T-helper 2 cell treated with Interferon-gamma antibody and Interleukin-4, amounts not matched to agents 100 ng/mL and 5 ng/mL, for 36 hours (primary cell): ENCODE results near the gene COL24A1. TPM values are rescaled to one million over a fixed set of nuclear protein-coding genes. Genes with fewer than 3 reads are reported as not detected.
"Not testable (repeated sequence)": the region's sequence is repeated elsewhere in the genome, so short reads cannot be mapped to it uniquely, and the experiment has no call there.

Experiments used
- intact Hi-C: fragments of 100-400 bp; cut with micrococcal nuclease; formaldehyde crosslinking; loops from one replicate; pipeline ENCODE4 v1.15.1; 2023
- total RNA-seq: library from RNA; stranded (reverse); gene quantifications from 2 replicates; pipeline ENCODE4 v1.2.3, GENCODE V29; 2022

COL24A1 gene
- total RNA-seq, 1 donor from 2014 or later = not detected

DNA sequence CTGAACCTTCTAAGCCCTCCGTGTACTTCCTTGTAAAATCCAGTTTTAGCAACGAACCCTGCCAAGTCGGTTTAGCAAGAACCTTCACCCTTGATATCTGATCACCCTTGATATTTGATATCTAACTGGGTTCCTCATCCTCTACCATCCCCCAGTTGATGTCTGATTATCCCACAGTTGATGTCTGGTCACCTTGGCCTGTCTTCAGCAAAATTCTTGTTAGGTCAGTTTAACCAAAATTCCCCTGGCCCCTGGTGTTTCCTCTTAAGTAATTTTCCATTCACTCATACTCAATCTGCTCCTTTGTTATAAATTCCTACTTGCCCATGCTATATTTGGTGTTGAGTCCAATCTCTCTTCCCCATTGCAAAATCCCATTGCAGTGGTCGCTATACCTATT, 333.9 kb downstream of the COL24A1 start:
- intact Hi-C loops = no loop called here

GRCh38 chr1:85818371-85818770, 338.2 kb downstream of the COL24A1 start:
- intact Hi-C loops = no loop called here

DNA sequence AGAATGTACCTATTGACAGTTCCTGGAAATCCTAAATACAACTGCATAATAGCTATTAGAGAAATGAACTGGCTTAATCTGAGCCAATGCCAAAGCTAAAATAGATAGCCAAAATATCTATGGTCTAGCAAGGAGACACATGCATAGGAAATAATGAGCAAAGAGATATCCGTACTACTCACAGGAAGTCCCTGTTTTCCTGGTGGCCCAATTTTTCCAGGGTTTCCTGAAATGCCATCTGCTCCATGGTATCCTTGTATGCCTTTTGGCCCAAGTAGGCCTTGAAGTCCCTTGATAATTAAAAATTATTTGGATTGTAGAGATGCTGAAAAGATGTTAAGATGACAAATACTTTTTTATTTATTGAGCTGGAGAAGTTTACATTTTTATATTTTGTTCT, 340.0 kb downstream of the COL24A1 start:
- intact Hi-C loops = no loop called here

- intact Hi-C loops = no loop called here
Observed at GRCh38 chr1:85815906-85816305, 340.7 kb downstream of the COL24A1 start.

- intact Hi-C loops = no loop called here
Observed at GRCh38 chr1:85806236-85806965, 350.2 kb downstream of the COL24A1 start.

- intact Hi-C loops = no loop called here
Observed at GRCh38 chr1:85801520-85801919, 355.1 kb downstream of the COL24A1 start.

GRCh38 chr1:85799737-85800136, 356.8 kb downstream of the COL24A1 start:
- intact Hi-C loops = no loop called here

GRCh38 chr1:85798419-85798818, 358.2 kb downstream of the COL24A1 start:
- intact Hi-C loops = no loop called here

DNA sequence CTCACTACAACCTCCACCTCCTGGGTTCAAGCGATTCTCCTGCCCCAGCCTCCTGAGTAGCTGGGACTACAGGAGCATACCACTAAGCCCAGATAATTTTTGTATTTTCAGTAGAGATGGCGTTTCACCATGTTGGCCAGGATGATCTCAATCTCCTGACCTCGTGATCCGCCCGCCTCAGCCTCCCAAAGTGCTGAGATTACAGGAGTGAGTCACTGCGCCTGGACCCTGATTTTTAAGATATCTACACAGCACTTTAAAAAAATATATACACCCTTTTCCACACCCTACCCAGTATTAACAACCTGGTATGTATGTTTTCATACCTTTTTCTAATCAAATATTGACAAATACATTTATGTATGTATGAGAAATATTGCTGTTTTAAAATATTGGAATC, 379.6 kb downstream of the COL24A1 start:
- intact Hi-C loops = not testable (repeated sequence)

DNA sequence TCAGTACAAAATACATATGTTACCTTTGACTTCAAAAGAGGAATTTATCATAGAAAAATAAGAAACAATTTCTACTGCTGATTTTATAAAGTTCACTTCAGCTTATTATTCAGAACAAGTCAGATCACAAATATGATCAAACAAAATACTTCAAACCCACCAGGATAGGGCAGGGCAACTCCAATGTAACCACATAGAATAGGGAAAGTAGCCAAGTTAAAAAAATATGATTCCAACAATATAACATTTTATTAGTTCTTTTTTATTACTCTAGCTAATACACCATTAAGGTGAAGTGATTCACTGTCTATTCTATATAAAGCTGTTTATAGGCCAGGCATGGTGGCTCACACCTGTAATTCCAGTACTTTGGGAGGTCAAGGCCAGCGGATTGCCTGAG, 393.8 kb downstream of the COL24A1 start:
- intact Hi-C loops = no loop called here

GRCh38 chr1:85756864-85757263, 399.7 kb downstream of the COL24A1 start:
- intact Hi-C loops = no loop called here

- intact Hi-C loops = no loop called here
Observed at GRCh38 chr1:85748120-85748519, 408.5 kb downstream of the COL24A1 start.

- intact Hi-C loops = no loop called here
Observed at GRCh38 chr1:85746777-85747176, 409.8 kb downstream of the COL24A1 start.

DNA sequence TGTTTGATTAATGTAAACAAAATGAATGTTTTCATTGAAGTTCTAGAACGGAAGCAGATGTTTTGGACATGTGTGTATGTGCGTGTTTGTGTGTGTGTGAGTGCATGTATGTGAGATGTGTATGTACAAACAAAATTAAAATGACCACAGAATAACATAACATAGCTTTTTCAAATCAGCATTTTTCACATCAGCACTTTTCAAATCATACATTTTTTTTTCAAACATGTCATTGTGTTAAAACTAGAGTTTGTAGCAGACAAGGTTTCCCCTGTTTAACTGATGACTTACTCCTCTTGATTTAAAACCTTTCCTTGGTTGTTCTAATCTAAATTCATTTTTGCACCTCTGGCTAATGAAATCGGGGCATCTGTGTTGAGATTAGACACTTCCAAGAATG, 412.8 kb downstream of the COL24A1 start:
- intact Hi-C loops = no loop called here

- intact Hi-C loops = no loop called here
Observed at GRCh38 chr1:85734931-85735330, 421.6 kb downstream of the COL24A1 start.

DNA sequence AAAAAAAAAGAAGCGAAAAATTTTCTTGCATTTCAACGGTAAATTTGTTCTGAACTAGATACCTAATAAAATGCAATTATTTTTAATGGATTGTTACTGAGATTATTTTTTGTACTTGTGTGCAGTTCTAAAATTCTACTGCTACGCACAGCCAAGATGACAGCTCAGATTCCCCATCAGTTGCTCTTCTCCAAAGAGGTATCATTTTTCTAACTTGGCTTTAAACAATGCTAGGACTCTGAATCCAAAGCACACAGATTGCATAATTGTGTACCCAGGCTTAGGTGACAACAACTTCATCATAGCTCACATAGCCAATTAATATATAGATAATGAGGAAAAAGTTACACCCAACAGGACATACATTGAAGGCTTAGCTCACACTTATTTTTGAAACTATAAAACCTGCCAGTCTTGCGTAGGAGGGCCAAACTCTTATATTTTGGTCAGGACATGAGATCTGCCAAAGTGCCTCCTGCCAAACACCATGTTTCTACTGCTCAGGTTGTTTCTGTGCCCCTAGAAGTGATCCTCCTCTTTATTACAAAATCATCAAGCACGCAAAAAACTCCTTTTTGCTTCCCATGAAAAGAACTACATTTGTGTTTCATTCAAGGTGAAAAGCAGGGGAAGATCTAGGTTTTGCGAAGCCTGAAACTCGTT, 437.8 kb downstream of the COL24A1 start:
- intact Hi-C loops = no loop called here

- intact Hi-C loops = not testable (repeated sequence)
Observed at GRCh38 chr1:85714418-85715114, 442.0 kb downstream of the COL24A1 start.

DNA sequence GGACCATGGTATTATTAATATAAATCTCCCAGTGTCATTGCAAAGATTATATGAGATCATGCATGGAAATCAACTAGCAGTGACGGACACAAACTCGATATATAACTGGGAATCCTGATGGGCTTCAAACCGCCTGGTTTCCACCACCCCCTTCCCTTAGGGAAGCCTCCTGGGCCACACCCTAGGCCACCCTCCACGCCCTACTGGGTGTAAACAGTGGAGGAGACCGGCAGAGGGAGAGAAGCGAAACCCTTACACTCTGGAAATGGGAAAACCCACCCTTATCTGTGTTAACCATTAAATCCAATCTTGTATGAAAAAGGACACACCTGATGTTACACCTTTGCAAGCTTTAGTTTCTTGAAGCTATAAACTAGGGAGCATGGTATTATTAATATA, 447.7 kb downstream of the COL24A1 start:
- intact Hi-C loops = loop anchor here (1.0 to 10.0 kb wide), 7 partner anchors 87 to 1134 kb away; partner anchors contain the start of genes BCL10, CTBS, ODF2L and SSX2IP

DNA sequence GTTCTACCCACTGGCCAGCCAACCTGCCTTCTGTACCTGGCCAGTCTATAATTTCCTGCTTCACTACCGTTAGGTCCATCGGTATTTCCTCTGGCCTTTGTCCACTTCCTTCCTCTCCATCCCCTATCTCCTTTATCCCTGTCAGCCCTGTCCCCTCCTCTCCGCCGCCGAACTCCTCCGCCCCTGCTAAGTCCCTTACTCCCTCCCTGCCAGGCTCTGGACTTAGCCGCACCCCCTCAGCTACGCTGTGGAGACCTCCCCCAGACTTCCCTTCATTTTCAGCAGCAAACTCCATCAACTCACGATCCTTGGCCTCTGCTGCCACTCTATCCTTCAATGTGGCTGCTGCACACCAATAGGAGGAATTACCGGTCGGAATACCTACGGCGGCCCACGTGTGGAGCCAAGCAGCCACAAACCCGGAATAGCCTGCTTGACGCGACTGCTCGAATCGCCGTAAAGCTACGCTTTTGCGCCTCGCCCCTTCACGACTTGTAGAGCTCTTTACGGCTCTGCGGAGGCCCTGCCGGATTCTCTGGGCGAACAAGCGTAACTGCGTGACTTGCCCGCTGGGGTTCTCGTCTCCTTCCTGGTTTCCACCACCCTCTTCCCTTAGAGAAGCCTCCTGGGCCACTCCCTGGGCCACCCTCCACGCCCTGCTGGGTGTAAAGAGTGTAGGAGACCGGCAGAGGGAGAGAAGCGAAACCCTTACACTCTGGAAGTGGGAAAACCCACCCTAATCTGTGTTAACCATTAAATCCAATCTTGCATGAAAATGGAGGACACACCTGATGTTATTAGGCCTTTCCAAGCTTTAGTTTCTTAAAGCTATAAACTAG, 448.4 kb downstream of the COL24A1 start, which contains the start of gene ZNHIT6:
TSS of gene ZNHIT6 (minus strand) at position 444 of the 839 bp plus-strand sequence. CDS start at position 295, 149 bp downstream.
- intact Hi-C loops = loop anchor here (1.0 to 10.0 kb wide), 7 partner anchors 86 to 1133 kb away; partner anchors contain the start of genes BCL10, CTBS, ODF2L and SSX2IP

DNA sequence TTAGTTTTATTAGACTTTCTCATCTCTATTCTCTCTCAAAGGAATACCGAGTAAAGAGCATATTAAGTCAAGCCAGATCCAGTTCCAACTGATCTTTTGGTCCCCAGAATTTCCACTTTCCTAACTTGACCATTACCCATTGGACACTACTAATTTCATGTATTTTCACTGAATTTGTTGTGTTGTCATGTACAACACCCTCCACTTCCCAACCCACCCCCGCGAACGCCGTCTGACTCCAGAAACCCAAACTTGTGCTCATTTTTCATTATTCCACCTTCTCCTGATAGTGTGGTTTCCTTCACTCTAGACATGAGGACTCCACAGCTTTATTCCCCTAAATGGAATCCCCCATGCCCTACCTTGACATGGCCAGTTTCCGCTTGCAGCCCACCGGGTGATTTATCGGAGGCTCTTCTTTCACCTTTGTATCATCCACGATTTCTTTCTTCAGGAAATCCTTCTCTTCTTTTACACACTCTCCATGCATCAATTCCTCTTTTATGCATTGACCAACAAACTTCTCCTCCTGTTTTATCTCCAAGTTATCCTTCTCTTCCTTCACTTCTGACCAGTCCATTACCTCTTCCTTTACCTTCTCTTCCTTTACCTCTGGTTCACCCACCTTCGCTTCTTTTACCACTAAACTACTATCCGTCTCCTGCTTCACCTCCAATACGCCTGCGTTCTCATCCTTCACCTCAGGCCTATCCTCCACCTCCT, 449.1 kb downstream of the COL24A1 start:
- intact Hi-C loops = loop anchor here (5.0 to 10.0 kb wide), 4 partner anchors 85 to 1133 kb away; partner anchors contain the start of genes CTBS and SYDE2
